Spleen (tissue), 7 donors: ENCODE measurements around the gene FSHR.

Experiments
- POLR2A ChIP-seq, 3 donors: fragments of 450-650 bp; IDR thresholded peaks; one replicate each; pipeline ENCODE4 v1.5.1; 2017; ENCODE audit warnings: antibody characterized with exemption in 3 of 3, mild to moderate bottlenecking in 1 of 3
- TF ChIP-seq, protein P1 (sequence below), 11 experiments: fragments of 200-600 bp in 7 of 11; fragments of 450-650 bp in 4 of 11; sonication (generic) in 4 of 11; IDR thresholded peaks in 8 of 11; conservative IDR thresholded peaks in 3 of 11; 1 replicate in 7 of 11; 2 replicates in 4 of 11; pipeline versions ENCODE4 v1.4.0 to v1.8.0; 2016 to 2021; ENCODE audit warnings: antibody characterized with exemption in 11 of 11, inconsistent platforms in 4 of 11, mild to moderate bottlenecking in 1 of 11
- donor health status: DM: no; HTN: no; CAD: no; lungs with moderate emphysema.
- donor health status: DM: no; HTN: no; CAD: no.
- donor health status: DM: no; HTN: no; CAD: no.

DNA sequence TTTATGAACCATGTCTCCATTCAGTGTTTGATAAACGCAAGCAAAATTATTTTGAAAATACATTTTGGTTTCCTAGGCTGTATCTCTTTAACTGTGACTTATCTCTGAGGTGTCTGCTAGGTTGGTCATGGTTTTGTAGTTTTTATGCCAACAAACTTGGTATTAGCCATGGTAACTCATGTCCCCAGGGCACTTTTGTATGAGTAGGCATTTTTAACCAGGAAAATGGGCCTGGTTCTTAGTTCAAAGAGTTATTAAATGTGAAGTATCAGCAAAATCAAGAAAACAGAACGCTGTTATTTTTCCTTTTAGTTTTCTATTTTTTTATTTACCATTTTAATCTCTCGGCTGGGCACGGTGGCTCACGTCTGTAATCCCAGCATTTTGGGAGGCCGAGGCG, 219.5 kb downstream of the FSHR start:
- TF ChIP-seq, protein P1, sequence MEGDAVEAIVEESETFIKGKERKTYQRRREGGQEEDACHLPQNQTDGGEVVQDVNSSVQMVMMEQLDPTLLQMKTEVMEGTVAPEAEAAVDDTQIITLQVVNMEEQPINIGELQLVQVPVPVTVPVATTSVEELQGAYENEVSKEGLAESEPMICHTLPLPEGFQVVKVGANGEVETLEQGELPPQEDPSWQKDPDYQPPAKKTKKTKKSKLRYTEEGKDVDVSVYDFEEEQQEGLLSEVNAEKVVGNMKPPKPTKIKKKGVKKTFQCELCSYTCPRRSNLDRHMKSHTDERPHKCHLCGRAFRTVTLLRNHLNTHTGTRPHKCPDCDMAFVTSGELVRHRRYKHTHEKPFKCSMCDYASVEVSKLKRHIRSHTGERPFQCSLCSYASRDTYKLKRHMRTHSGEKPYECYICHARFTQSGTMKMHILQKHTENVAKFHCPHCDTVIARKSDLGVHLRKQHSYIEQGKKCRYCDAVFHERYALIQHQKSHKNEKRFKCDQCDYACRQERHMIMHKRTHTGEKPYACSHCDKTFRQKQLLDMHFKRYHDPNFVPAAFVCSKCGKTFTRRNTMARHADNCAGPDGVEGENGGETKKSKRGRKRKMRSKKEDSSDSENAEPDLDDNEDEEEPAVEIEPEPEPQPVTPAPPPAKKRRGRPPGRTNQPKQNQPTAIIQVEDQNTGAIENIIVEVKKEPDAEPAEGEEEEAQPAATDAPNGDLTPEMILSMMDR (IDR thresholded peaks at IDR 0.05 in 8 of 11, conservative IDR thresholded peaks at IDR 0.05 in 3 of 11) = no peak
- TF ChIP-seq POLR2A (IDR thresholded peaks at IDR 0.05) = no peak
